NB4 (cell line): ENCODE data around the gene POLD4.

Experiments used
- DNase-seq: peaks from one replicate; pipeline ENCODE4 v3.0.0; 2010; ENCODE audit warnings: low read depth
- H3K4me3 ChIP-seq: one replicate; pipeline ENCODE4 v1.5.1; 2011; ENCODE audit warnings: mild to moderate bottlenecking, low read depth, low read length, moderate library complexity
- CTCF ChIP-seq: IDR thresholded peaks from one replicate; pipeline ENCODE4 v1.5.1; 2012; ENCODE audit warnings: low read depth, low read length
- MAX ChIP-seq: IDR thresholded peaks from 2 replicates; pipeline ENCODE4 v1.6.1; 2011; ENCODE audit warnings: low read depth, low read length
- MYC ChIP-seq: IDR thresholded peaks from 2 replicates; pipeline ENCODE4 v1.6.1; 2011; ENCODE audit warnings: low read depth, low read length
- POLR2A ChIP-seq: IDR thresholded peaks from 2 replicates; pipeline ENCODE4 v1.6.1; 2011; ENCODE audit warnings: mild to moderate bottlenecking; ENCODE audit not compliant: insufficient read length; ENCODE audit errors: extremely low read depth

POLD4 gene

GRCh38 chr11:67395555-67396258 lies 42.4 kb upstream of the POLD4 start:
- TF ChIP-seq MAX, result no peak
- no peak for TF ChIP-seq POLR2A
- TF ChIP-seq MYC, result no peak
- TF ChIP-seq CTCF, result no peak
- DNase-seq, result no peak
- no peak overlapping the region for H3K4me3 ChIP-seq

GRCh38 chr11:67393990-67394389 lies 40.6 kb upstream of the POLD4 start:
- TF ChIP-seq CTCF (no peak), POLR2A (no peak), MAX (no peak), MYC (no peak)
- no peak for DNase-seq
- H3K4me3 ChIP-seq, result no peak overlapping the region

GRCh38 chr11:67393437-67393836 lies 40.1 kb upstream of the POLD4 start:
- TF ChIP-seq CTCF (no peak), MAX (no peak), MYC (no peak), POLR2A (no peak)
- no peak for DNase-seq
- no peak overlapping the region for H3K4me3 ChIP-seq

- DNase-seq, result no peak
- TF ChIP-seq CTCF, result no peak
- TF ChIP-seq MAX, result no peak
- no peak for TF ChIP-seq MYC
- TF ChIP-seq POLR2A, result no peak
- H3K4me3 ChIP-seq, result peak overlapping the region; percentile 91
Observed at GRCh38 chr11:67392183-67392715, 38.9 kb upstream of the POLD4 start.

GRCh38 chr11:67391304-67392182 lies 38.2 kb upstream of the POLD4 start, which contains the start of gene RAD9A:
Gene RAD9A, plus strand, starts transcription at chr11:67391986. Its CDS starts 59 bp downstream, at chr11:67392045.
- peak; percentile 98 for DNase-seq
- H3K4me3 ChIP-seq, result peak within 1 kb of the TSS; percentile 91
- TF ChIP-seq CTCF (no peak), MYC (peak; percentile 99), MAX (peak; percentile 100), POLR2A (peak; percentile 69)
